ENCODE results near the gene IFT88. TPM values are rescaled to one million over a fixed set of nuclear protein-coding genes. Genes with fewer than 3 reads are reported as not detected.

Gene IFT88
- total RNA-seq, 1 donor = 8.7 TPM

GRCh38 chr13:20582026-20582425 lies 15.1 kb downstream of the IFT88 start:
- Histone ChIP-seq H3K27me3 (ENCODE audit: insufficient read depth, low read length) (no peaks in the 10 kb centered on the region), H3K4me1 (ENCODE audit: insufficient read depth, low read length) (no peaks in the 10 kb centered on the region), H3K9me3 (ENCODE audit: low read depth, low read length) (peaks cover 16% of the 10 kb centered on the region), H3K4me3 (ENCODE audit: low read length) (no peak overlapping the region)

- H3K4me1 ChIP-seq (ENCODE audit: insufficient read depth, low read length) = no peaks in the 10 kb centered on the region
- H3K27me3 ChIP-seq (ENCODE audit: insufficient read depth, low read length) = no peaks in the 10 kb centered on the region
- H3K9me3 ChIP-seq (ENCODE audit: low read depth, low read length) = peaks cover 16% of the 10 kb centered on the region
- H3K4me3 ChIP-seq (ENCODE audit: low read length) = no peak overlapping the region
Measured at GRCh38 chr13:20583803-20584293, 16.9 kb downstream of the IFT88 start.

- Histone ChIP-seq H3K4me3 (ENCODE audit: low read length) (no peak overlapping the region), H3K27me3 (ENCODE audit: insufficient read depth, low read length) (no peaks in the 10 kb centered on the region), H3K4me1 (ENCODE audit: insufficient read depth, low read length) (no peaks in the 10 kb centered on the region), H3K9me3 (ENCODE audit: low read depth, low read length) (peaks cover 16% of the 10 kb centered on the region)
Measured at GRCh38 chr13:20585371-20585770, 18.4 kb downstream of the IFT88 start.

GRCh38 chr13:20588529-20589110 lies 21.7 kb downstream of the IFT88 start:
- no peak overlapping the region for H3K4me3 ChIP-seq (ENCODE audit: low read length)
- H3K27me3 ChIP-seq (ENCODE audit: insufficient read depth, low read length) = no peaks in the 10 kb centered on the region
- peaks cover 12% of the 10 kb centered on the region for H3K9me3 ChIP-seq (ENCODE audit: low read depth, low read length)
- no peaks in the 10 kb centered on the region for H3K4me1 ChIP-seq (ENCODE audit: insufficient read depth, low read length)

- no peaks in the 10 kb centered on the region for H3K9me3 ChIP-seq (ENCODE audit: low read depth, low read length)
- no peaks in the 10 kb centered on the region for H3K4me1 ChIP-seq (ENCODE audit: insufficient read depth, low read length)
- no peaks in the 10 kb centered on the region for H3K27me3 ChIP-seq (ENCODE audit: insufficient read depth, low read length)
- no peak overlapping the region for H3K4me3 ChIP-seq (ENCODE audit: low read length)
Measured at GRCh38 chr13:20590561-20590960, 23.6 kb downstream of the IFT88 start.

- Histone ChIP-seq H3K4me3 (ENCODE audit: low read length) (no peak overlapping the region), H3K4me1 (ENCODE audit: insufficient read depth, low read length) (no peaks in the 10 kb centered on the region), H3K9me3 (ENCODE audit: low read depth, low read length) (no peaks in the 10 kb centered on the region), H3K27me3 (ENCODE audit: insufficient read depth, low read length) (no peaks in the 10 kb centered on the region)
Measured at GRCh38 chr13:20592606-20593005, 25.6 kb downstream of the IFT88 start.

GRCh38 chr13:20594280-20594679 lies 27.3 kb downstream of the IFT88 start:
- Histone ChIP-seq H3K4me1 (ENCODE audit: insufficient read depth, low read length) (no peaks in the 10 kb centered on the region), H3K4me3 (ENCODE audit: low read length) (no peak overlapping the region), H3K27me3 (ENCODE audit: insufficient read depth, low read length) (no peaks in the 10 kb centered on the region), H3K9me3 (ENCODE audit: low read depth, low read length) (no peaks in the 10 kb centered on the region)

GRCh38 chr13:20607015-20607414 lies 40.1 kb downstream of the IFT88 start:
- Histone ChIP-seq H3K4me3 (ENCODE audit: low read length) (no peak overlapping the region), H3K4me1 (ENCODE audit: insufficient read depth, low read length) (no peaks in the 10 kb centered on the region), H3K27me3 (ENCODE audit: insufficient read depth, low read length) (no peaks in the 10 kb centered on the region), H3K9me3 (ENCODE audit: low read depth, low read length) (no peaks in the 10 kb centered on the region)

- H3K4me1 ChIP-seq (ENCODE audit: insufficient read depth, low read length) = no peaks in the 10 kb centered on the region
- H3K4me3 ChIP-seq (ENCODE audit: low read length) = no peak overlapping the region
- H3K9me3 ChIP-seq (ENCODE audit: low read depth, low read length) = no peaks in the 10 kb centered on the region
Measured at GRCh38 chr13:20608438-20609020, 41.6 kb downstream of the IFT88 start.

GRCh38 chr13:20609145-20609544 lies 42.2 kb downstream of the IFT88 start:
- Histone ChIP-seq H3K4me3 (ENCODE audit: low read length) (no peak overlapping the region), H3K4me1 (ENCODE audit: insufficient read depth, low read length) (no peaks in the 10 kb centered on the region), H3K27me3 (ENCODE audit: insufficient read depth, low read length) (no peaks in the 10 kb centered on the region), H3K9me3 (ENCODE audit: low read depth, low read length) (no peaks in the 10 kb centered on the region)

More at GRCh38 chr13:20608438-20609020, 41.6 kb downstream of the IFT88 start:
- H3K27me3 ChIP-seq (ENCODE audit: insufficient read depth, low read length) = no peaks in the 10 kb centered on the region

GRCh38 chr13:20610006-20610405 lies 43.0 kb downstream of the IFT88 start:
- Histone ChIP-seq H3K4me1 (ENCODE audit: insufficient read depth, low read length) (no peaks in the 10 kb centered on the region), H3K4me3 (ENCODE audit: low read length) (no peak overlapping the region), H3K27me3 (ENCODE audit: insufficient read depth, low read length) (no peaks in the 10 kb centered on the region), H3K9me3 (ENCODE audit: low read depth, low read length) (no peaks in the 10 kb centered on the region)

- H3K4me3 ChIP-seq (ENCODE audit: low read length) = no peak overlapping the region
- H3K27me3 ChIP-seq (ENCODE audit: insufficient read depth, low read length) = no peaks in the 10 kb centered on the region
- H3K9me3 ChIP-seq (ENCODE audit: low read depth, low read length) = no peaks in the 10 kb centered on the region
- H3K4me1 ChIP-seq (ENCODE audit: insufficient read depth, low read length) = no peaks in the 10 kb centered on the region
Measured at GRCh38 chr13:20616059-20616797, 49.3 kb downstream of the IFT88 start.

GRCh38 chr13:20623000-20623399 lies 56.0 kb downstream of the IFT88 start:
- no peak overlapping the region for H3K4me3 ChIP-seq (ENCODE audit: low read length)
- H3K27me3 ChIP-seq (ENCODE audit: insufficient read depth, low read length) = no peaks in the 10 kb centered on the region
- no peaks in the 10 kb centered on the region for H3K4me1 ChIP-seq (ENCODE audit: insufficient read depth, low read length)
- no peaks in the 10 kb centered on the region for H3K9me3 ChIP-seq (ENCODE audit: low read depth, low read length)

- no peaks in the 10 kb centered on the region for H3K27me3 ChIP-seq (ENCODE audit: insufficient read depth, low read length)
- no peaks in the 10 kb centered on the region for H3K4me1 ChIP-seq (ENCODE audit: insufficient read depth, low read length)
- H3K4me3 ChIP-seq (ENCODE audit: low read length) = no peak overlapping the region
- no peaks in the 10 kb centered on the region for H3K9me3 ChIP-seq (ENCODE audit: low read depth, low read length)
Measured at GRCh38 chr13:20624213-20624612, 57.3 kb downstream of the IFT88 start.

- Histone ChIP-seq H3K4me1 (ENCODE audit: insufficient read depth, low read length) (no peaks in the 10 kb centered on the region), H3K27me3 (ENCODE audit: insufficient read depth, low read length) (no peaks in the 10 kb centered on the region), H3K9me3 (ENCODE audit: low read depth, low read length) (no peaks in the 10 kb centered on the region), H3K4me3 (ENCODE audit: low read length) (no peak overlapping the region)
Measured at GRCh38 chr13:20633802-20634201, 66.8 kb downstream of the IFT88 start.
